T-helper 22 cell (primary cell): ENCODE data around the gene CDCA7.
"Not testable (repeated sequence)": the region's sequence is repeated elsewhere in the genome, so short reads cannot be mapped to it uniquely, and the experiment has no call there.

Experiments used
- DNase-seq: peaks from one replicate; pipeline ENCODE4 v3.0.0-alpha.2; 2020; ENCODE audit warnings: low read depth

The CDCA7 gene

DNA sequence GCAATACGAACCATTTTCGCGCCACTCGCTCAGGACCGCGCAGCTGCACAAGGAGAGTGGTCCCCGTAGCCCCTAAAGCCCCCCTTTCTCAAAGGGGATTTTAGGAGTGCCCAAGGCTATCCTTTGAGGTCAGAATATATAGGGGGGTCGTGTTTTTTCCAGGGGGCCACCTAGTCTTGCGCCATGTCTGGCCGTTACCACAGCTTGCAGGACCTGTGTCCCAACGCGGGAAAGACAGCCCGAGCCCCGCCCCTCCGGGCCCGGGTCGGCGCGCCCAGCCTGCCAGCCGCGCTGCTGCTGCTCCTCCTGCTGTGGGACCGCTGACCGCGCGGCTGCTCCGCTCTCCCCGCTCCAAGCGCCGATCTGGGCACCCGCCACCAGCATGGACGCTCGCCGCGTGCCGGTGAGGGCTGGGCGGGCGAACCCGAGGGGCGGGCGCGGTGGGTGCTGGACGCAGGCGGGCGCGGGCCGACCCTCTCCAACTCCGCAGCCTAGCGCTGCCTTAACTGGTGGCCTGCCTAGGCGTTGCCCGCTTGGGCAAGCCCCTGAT, at the start of gene CDCA7:
Gene CDCA7, plus strand, starts transcription at position 291 of the 550 bp plus-strand sequence. Its CDS starts 92 bp downstream, at position 383.
- peak; percentile 17 for DNase-seq

DNA sequence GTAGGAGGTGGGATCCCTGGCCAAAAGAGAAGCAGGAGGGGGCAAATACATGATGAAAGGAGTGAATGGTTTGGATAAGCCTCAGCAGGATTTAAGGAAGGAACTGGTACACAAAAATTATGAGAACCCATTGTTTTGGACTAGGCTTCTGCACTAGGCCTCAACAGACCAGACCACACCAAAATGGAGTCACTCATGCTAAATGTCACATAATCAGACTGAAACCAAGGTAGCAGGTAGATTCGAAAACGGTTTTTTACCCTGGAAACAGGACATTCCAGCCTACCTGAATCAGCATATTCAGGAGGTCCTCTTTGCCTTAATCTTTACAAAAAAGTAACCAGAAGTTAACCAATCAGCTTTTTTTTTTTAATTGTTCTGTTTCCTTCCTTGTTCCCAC, 49.4 kb upstream of the CDCA7 start:
- DNase-seq, result no peak

DNA sequence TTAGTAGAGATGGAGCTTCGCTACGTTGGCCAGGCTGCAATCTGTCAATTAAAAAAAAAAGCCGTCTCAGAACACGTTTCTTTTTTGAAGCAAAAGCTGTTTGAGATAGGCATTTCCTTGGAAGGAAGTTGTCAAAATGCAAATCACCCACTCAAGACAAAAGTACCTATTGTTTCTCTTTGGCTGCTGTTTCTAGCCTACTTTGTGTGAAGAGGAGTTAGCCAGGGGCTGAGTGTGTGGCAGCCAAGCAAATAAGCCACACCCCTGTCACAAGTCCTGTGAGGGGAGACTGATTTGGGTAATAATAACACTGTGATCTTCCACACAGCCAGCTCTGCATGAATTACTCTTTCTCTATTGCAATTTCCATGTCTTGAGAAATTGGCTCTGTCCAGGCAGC, 47.4 kb upstream of the CDCA7 start:
- DNase-seq, result no peak

DNA sequence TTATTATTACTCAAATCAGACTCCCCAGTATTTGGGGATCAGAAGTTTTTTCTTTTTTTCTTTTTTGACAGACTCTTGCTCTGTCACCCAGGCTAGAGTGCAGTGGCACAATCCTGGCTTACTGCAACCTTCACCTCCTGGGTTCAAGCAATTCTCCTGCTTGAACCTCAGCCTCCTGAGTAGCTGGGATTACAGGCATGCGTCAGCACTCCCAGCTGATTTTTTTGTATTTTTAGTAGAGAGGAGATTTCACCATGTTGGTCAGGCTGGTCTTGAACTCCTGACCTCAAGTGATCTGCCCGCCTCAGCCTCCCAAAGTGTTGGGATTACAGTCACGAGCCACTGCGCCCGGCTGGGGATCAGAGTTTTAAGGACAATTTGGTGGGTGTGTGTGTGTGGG, 45.3 kb upstream of the CDCA7 start:
- not testable (repeated sequence) for DNase-seq

DNA sequence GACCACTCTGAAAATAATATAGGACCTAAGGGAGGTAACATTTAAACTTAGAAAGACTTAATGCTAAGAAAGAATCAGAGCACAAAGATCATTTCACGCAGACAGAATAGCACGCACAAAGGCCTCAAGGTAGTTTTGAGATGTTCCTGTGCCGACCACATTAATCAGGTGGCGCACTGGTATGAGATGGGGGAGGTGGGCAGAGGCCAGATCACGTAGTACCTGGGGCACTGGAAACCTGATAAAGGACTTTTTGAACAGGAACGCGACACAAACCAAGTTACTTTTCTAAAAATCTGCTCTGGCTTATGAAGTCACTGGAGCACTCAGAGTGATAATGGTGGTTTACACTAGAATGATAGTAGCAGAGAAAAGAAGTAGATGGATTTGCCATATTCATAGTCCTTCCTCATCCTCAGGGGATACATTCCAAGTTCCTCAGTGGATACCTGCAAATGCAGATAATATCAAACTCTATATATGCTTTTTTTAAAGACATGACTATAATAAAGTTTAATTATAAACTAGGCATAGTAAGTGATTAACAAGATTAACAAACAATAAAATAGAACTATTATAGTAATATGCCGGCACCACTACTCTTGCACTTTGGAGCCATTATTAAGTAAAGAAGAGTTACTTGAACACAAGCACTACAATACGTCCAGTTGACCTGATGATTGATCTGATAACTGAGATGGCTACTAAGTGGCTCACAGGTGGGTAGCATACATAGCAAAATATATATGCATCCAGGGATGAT, 42.6 kb upstream of the CDCA7 start:
- DNase-seq, result no peak

DNA sequence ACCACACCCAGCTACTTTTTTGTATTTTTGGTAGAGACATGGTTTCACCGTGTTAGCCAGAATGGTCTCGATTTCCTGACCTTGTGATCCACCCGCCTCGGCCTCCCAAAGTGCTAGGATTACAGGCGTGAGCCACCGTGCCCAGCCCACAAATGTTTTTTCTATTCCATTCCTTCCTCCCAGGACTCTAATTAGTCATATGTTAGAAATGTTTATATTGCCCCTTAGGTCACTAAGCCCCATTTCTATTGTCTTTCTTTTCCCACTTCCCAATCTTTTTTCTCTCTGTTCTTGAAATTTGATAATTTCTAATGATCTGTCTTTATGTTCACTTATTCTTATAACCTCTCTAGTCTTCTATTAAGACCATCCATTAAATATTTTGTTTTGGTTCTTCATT, 31.3 kb upstream of the CDCA7 start:
- DNase-seq, result no peak

DNA sequence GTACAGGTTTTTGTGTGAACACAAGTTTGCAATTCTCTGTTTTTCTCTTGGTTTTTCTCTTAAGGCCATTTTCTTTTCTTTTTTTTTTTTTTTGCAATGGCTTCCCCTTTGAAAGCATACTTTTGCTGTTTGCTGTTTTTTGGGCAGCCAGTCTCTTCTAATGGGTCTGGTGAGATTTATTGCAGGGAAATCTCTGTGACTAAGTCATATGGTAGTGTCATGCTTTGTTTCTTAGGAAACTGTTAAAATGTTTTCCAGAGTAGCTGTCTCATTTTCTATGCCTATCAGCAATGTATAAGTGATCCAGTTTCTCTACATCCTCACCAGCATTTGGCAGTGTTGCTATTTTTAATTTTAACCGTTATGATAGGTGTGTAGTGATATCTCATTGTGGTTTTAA, 27.9 kb upstream of the CDCA7 start:
- DNase-seq, result no peak

DNA sequence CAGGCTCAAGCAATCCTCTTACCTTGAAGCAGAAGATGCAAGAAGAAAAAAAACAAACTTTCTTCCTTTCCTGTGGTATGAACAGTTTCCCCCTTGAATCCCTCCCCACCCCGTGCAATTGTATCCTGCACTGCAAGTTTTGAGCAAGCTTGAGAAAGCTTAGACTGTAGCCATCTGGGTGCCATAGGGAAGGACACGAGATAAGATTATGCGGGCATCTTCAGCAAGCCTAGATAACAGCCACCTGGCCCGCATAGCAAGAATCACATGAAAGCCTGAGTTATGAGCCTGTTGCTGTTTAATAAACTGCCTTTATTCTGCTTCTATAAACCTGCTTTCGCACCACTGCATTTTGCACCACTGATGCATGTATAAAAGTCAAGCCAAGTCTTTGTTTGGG, 27.3 kb upstream of the CDCA7 start:
- no peak for DNase-seq

DNA sequence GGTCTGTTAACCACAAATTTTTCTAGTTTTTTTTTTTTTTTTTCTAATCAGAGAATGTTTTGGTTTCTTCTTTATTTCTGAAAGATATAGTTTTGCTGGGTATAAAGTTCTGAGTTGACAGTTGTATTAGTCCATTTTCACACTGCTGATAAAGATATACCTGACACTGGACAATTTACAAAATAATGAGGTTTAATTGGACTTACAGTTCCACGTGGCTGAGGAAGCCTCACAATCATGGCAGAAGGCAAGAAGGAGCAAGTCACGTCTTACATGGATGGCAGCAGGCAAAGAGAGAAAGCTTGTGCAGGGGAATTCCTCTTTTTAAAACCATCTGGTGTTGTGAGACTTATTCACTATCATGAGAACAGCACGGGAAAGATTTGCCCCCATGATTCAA, 21.7 kb upstream of the CDCA7 start:
- not testable (repeated sequence) for DNase-seq

DNA sequence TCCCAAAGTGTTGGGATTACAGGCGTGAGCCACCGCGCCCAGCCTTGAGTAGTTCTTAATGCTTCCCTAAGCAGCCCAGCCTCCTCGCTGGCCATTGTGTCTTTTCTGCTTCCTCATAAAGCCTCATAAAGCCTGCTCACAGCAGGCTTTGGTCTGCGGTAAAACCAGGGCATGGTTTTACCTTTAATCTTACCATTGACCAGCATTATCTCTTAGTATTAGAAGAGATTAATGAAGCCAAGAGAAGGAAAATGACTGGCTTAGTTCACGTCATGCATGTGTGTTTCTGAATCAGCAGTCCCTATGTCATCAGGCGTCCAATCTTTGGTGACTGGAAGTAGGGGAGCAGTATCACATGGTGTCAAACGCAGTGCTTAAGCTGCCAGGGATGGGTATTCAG, 14.9 kb upstream of the CDCA7 start:
- DNase-seq, result no peak

DNA sequence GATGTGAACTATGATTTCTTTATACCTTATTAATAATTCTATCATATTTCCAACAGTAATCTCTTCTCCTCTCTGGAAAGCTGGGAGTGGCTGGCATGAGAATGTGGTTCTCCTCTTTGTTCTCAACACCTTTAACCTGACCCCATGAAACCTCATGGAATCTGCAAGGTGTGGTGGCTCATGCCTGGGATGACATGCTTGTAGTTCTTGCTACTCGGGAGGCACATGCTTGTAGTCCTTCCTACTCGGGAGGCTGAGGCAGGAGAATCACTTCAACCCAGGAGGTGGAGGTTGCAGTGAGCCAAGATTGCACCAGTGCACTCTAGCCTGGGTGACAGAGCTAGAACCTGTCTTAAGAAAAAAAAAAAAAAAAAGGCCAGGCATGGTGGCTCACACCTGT, 10.8 kb upstream of the CDCA7 start:
- DNase-seq, result no peak

DNA sequence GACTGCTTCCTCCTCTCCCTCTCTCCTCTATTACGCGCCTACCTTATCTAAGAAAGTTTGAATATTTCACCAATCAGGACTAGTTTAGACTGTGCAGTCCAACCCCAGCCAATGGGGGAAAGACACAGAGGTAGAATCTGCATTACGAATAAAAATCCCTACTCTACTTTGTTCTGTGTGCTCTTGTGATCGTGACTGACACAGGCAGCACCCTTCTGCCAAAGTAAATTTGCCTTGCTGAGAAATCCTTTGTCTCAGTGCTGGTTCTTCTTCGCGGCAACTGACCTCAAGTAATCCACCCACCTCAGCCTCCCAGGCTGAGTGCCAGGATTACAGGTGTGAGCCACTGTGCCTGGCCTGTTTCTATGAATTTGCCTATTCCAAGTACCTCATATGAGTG, 8.6 kb upstream of the CDCA7 start:
- DNase-seq, result no peak

DNA sequence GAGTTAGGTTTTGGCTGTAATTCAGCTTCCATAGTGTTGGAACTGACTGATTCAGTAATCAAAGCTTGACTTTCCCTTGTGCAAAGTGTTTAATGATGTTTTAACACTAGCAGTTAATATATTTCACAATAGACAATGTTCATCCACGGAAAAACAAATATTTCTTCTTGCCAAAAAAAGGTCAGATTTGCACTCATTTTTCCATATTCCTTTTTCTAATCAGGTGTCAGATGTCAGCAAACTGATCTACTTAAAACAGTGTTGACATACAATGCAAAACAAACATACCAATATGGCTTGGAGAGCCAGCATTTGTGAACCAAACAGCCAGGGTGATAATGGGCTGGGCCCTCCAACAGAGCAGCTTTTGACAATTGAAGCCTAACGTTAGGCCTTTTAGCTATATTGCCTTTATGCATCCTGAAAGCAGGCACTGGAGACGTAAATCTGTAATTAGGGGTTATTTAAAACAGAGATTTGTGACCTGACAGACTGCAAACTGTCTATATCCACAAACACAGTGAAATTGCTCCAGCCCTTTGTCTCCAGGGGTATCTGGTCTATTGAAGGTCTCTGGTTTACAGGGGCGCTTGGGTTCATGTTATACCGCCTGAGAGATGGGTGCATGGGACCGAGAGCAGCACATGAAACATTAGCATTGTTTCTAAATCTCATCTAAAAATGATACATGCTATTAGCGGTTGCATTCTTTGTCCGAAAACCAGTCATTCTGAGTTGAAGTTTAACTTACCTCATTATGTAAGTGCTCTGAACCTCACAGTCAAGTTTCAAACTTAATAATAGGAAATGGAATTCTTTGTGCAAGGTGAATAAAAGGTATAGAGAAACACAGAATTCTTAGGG, 7.1 kb upstream of the CDCA7 start:
- no peak for DNase-seq

DNA sequence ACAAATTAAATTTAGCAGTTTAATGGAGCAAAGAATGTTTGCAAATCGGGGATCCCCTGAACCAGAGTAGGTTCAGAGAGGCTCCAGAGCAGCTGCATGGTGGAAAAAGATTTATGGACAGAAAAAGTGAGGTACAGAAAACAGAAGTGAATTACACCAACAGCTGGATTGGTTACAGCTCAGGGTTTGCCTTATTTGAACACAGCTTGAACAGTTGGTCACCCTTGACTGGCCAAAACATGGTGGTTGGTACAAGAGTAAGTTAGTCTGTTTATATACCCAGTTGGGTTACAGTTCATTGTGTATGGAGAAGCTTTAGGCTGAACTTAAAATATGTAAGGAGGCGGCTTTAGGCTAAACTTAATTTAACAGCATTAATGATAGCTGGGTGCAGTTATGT, 5.4 kb upstream of the CDCA7 start:
- no peak for DNase-seq

DNA sequence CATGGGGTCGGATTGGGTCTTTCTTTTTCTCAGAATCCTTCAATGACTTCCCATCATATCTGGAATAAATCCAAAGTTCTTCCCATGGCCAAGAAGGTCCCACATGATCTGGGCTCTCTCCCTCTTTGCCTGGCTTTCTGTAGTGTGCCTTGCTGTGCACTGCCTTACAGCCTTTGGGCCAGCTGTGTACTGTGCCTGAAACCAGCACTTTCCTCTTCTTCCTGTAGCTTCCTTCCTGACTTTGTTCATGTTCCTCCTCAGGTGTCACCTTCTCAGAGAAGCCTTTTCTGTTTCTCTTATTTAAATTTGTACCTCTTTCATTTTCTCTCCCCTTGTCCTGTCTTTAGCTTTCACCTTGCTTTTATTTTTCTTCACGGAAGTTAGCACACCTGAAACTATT, 4.3 kb upstream of the CDCA7 start:
- no peak for DNase-seq

DNA sequence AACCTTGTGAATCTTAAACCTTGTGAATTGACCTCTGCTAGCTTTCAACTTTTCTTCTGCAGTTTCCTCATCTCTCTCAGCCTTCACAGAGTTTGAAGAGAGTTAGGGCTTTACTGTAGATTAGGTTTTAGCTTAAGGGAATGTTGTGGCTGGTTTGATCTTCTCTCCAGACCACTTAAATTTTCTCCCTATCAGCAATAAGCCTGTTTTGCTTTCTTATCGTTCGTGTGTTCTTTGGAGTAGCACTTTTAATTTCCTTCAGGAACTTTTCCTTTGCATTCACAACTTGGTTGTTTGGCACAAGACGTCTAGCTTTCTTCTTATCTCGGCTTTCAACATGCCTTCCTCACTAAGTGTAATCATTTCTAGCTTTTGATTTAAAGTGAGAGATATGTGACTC, 2.8 kb upstream of the CDCA7 start:
- no peak for DNase-seq

DNA sequence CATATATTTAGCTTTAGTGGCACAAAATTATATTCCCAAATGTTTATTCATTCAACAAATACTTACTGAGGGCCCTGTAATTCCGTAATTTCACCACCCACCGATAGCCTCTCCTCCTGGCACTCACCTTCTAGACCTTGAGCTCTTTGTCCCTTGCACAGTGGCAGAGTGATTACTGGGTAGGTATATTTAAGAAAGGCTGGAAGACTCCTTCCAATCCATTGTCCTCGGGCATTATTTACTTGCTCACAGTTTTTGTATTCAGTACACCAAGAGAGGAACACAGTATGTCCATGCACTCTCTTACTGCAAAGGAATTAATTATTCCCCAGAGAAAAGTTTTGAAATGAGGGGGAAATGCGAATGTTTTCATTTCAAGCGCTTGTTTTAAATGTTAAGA, 1.1 kb upstream of the CDCA7 start:
- no peak for DNase-seq

DNA sequence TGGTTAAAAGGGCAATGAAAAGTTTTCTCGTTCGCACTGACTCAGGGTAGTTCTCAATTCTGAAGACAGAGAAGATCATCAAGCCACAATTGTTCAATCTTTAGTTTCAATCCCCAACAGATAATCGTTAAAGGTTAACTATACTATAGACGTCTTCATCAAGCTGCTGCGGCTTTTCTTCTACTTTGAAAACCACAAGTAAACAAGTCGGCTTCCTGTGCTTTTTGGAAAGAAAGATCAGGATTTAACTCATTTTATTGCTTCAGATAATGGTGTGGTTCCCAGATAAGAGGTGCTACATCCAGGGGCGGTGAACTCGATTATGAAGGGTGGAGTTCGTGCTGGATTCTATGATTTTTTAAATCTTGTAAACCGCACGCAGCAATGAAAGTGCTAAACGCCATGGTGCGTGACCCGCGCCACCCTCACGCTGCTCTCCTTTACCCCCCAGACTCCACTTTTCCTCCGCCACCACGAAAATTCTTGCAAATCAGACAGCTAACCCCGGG, 545 bp upstream of the CDCA7 start:
- no peak for DNase-seq

DNA sequence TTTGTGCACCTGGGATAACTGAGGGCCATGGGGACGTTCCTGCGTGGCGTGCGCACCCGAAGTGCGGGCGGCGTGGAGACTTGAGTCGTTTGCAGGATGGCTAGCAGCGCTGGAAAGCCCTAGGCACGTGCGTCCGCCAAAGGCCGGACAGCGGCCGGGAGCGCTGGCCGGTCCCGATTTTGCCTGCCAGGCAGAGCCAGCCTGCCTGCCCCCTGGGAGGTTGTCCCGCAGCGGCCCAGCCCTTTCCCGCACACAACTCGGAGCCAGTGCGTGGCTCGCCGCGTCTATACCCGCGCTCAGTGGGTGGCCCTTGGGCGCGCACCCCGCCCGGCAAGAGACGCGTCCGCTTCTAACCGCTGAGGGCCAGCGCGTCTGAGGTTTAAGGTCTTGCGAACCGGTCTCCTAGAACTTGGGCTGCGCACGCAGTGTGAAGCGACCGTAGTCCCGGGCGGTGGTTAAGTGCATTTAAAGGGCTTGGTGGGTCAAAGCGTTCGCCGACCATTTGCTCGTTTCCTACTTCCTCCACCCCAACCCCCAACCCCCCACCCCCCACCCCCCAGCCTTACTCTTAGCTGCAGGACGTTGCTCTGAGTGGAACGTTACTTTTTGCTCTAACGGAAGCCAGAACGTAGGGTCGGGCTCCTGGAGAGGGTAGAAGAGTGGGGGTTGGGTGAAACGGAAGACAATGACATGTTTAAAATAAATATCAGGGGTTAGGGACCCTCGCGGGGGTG, 627 bp downstream of the CDCA7 start:
- DNase-seq, result no peak

DNA sequence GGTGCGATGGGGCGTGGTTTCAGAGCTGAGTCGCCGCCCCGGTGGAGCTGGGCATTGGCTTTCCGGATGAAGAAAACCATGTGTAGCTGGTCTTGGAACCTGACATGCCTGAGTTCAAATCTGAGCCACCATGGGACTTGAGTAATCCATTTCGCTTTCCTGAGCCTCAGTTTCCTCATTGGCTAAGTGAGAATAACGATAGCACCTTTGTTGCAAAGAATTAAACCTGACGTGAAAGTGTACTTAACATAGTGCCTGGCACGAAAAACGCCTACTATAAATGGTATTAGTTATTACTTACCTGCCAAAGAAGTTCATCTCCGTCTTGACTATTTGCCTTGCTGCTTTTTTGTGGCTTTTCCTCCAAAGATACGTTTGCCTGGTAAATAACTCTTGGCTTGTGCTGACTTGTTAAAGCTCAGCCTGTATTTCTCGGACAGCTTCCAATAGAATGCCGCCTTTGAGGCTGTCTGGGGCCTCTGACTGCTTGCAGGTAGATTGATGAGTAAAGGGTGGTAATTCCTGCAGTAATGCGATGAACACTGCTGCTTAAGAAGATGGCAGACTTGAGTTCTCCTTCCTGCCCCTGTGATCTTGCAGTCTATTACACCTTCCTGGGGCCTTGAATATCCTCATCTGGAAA, 1.3 kb downstream of the CDCA7 start:
- DNase-seq, result no peak

DNA sequence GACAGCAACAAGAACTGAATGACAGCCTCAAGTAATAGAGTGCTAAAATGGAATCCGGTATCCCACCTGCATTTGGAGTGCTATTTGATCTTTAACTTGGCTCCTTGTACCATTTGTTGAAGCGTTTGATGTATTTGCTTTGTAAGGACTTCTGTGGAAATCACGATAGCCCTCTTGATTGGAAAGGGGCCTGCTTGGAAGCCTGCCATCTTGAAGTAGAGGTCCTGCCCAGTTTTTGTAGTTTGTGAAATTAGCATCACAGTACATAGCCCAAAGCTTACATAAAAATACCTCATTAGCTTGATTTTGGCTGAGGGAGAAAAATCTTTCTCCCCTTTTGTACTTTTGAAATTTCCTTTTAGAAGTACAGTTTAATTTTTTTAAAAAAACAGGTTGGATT, 2.7 kb downstream of the CDCA7 start:
- no peak for DNase-seq

DNA sequence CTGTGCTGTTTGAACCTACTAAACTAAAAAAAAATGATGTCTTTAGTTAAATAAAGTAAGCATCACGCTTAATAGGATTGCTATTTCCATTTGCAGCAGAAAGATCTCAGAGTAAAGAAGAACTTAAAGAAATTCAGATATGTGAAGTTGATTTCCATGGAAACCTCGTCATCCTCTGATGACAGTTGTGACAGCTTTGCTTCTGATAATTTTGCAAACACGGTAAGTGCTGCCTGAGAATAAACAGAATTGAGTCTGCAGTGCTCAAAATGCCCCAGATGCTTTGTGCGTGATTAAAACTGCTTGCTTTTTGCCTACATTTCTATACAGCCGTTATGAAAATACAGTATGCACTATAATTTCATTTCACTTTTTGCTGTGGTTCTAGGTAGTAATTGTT, 3.9 kb downstream of the CDCA7 start:
- no peak for DNase-seq
